Stimulated activated CD8-positive, alpha-beta memory T cell treated with anti-CD3 and anti-CD28 coated beads, Interleukin-7, amount 100 ng/mL, for 48 hours (primary cell): ENCODE data around the gene FCER2.
"Not testable (repeated sequence)": the region's sequence is repeated elsewhere in the genome, so short reads cannot be mapped to it uniquely, and the experiment has no call there.

ENCODE experiments used
- DNase-seq, 2 donors: peaks; one replicate each; pipeline ENCODE4 v3.0.0-alpha.2; 2020; ENCODE audit warnings: low read depth in 1 of 2; ENCODE audit errors: extremely low read depth in 1 of 2

FCER2 gene

GRCh38 chr19:7654401-7654800 is 47.5 kb downstream of the FCER2 start:
- DNase-seq: no peak

- DNase-seq: peak in 1 of 2 donors; percentile 53
Observed at GRCh38 chr19:7652061-7652641, 49.8 kb downstream of the FCER2 start.

- DNase-seq: no peak
Observed at GRCh38 chr19:7650148-7650547, 51.8 kb downstream of the FCER2 start.

- no peak for DNase-seq
Observed at GRCh38 chr19:7648265-7649014, 53.5 kb downstream of the FCER2 start.

GRCh38 chr19:7647156-7647555 is 54.8 kb downstream of the FCER2 start:
- no peak for DNase-seq

GRCh38 chr19:7646426-7646700 is 55.6 kb downstream of the FCER2 start:
- no peak for DNase-seq

- DNase-seq: no peak
Observed at GRCh38 chr19:7645656-7646425, 56.1 kb downstream of the FCER2 start.

GRCh38 chr19:7645163-7645562 is 56.8 kb downstream of the FCER2 start:
- DNase-seq: no peak

GRCh38 chr19:7644550-7644877 is 57.4 kb downstream of the FCER2 start:
- no peak for DNase-seq

GRCh38 chr19:7643629-7644549 is 58.0 kb downstream of the FCER2 start:
- not testable (repeated sequence) for DNase-seq

- no peak for DNase-seq
Observed at GRCh38 chr19:7643031-7643415, 58.9 kb downstream of the FCER2 start.

GRCh38 chr19:7642295-7643030 is 59.5 kb downstream of the FCER2 start:
- DNase-seq: no peak

- no peak for DNase-seq
Observed at GRCh38 chr19:7641290-7642276, 60.3 kb downstream of the FCER2 start.

GRCh38 chr19:7640803-7641202 is 61.1 kb downstream of the FCER2 start:
- no peak for DNase-seq

- no peak for DNase-seq
Observed at GRCh38 chr19:7639863-7640348, 62.0 kb downstream of the FCER2 start.

- no peak for DNase-seq
Observed at GRCh38 chr19:7638802-7639465, 63.0 kb downstream of the FCER2 start.
